GM12892 (cell line): ENCODE data around the gene KIAA1328.

Experiments
- POLR2A ChIP-seq: IDR thresholded peaks from 2 replicates; pipeline ENCODE4 v1.6.1; 2011; ENCODE audit warnings: low read depth, low read length, control low read depth
- POLR2AphosphoS5 ChIP-seq: IDR thresholded peaks from 2 replicates; pipeline ENCODE4 v1.6.1; 2011; ENCODE audit warnings: low read depth, low read length, control low read depth

GRCh38 chr18:37270038-37270665, 441.2 kb downstream of the KIAA1328 start:
- TF ChIP-seq POLR2A: no peak
- TF ChIP-seq POLR2AphosphoS5: no peak
